ENCODE data around the gene PLEKHM3.
"Not testable (repeated sequence)": the region's sequence is repeated elsewhere in the genome, so short reads cannot be mapped to it uniquely, and the experiment has no call there.

The PLEKHM3 gene

GRCh38 chr2:207925601-207926000, 99.7 kb downstream of the PLEKHM3 start:
- no peak for DNase-seq (ENCODE audit: low spot score)

- DNase-seq (ENCODE audit: low spot score): no peak
Measured at GRCh38 chr2:207921606-207922005, 103.7 kb downstream of the PLEKHM3 start.

DNA sequence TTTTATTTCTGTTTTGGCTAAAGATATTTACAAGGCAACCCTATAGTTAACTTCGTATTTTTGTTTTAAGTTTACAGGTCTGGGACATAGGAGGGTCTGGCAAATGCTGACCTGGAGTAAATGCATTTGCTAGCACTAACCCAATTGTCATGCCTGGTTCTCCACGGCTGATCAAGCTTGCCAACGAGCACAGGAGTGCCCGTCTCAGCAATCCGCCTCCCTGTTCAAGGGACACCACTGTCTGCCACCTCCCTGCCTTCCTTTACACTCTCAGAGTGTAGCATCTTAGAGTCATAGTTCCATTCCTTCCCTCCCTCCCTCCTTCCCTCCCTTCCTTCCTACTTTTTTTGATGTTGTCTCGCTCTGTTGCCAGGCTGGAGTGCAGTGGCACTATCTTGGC, 104.6 kb downstream of the PLEKHM3 start:
- no peak for DNase-seq (ENCODE audit: low spot score)

DNA sequence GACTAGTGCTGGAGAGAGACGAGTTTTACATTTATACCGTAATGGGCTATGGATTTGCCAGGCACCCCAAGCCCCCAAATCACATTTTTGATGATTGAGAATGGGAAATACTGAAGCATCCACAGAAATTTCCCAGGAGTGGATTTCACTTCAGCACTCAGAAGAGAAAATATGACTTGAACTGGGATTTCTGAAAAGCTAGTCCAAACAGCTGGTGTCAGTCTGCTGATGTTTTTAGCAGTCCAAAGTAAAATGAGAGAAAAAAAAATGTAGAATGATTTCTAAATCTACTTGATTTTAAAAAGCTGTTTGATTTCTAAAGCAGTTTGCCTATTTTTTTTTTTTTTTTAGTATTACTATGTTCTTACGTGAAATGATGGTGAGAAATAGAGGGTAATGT, 105.0 kb downstream of the PLEKHM3 start:
- DNase-seq (ENCODE audit: low spot score): no peak

- no peak for DNase-seq (ENCODE audit: low spot score)
Measured at GRCh38 chr2:207919164-207919919, 106.0 kb downstream of the PLEKHM3 start.

DNA sequence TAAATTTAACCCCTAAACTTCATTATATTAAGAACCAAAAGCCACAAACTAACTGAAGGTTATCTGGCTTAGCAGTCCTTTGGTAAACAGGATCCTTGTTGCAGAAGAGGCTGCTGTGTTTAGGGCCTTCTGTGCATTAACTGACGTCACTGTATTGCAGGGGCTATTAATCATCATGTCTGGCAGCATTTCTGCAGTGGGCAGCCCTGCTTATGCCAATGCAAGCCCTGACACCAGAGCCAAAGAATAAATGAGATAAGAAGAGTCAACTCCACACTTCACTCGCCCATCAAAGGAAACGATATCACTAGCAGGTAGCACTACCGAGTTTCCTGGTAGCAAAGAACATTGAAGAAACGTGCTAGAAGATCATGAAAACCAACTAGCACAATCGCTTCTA, 110.6 kb downstream of the PLEKHM3 start:
- no peak for DNase-seq (ENCODE audit: low spot score)

GRCh38 chr2:207913772-207914358, 111.5 kb downstream of the PLEKHM3 start:
- DNase-seq (ENCODE audit: low spot score): no peak

DNA sequence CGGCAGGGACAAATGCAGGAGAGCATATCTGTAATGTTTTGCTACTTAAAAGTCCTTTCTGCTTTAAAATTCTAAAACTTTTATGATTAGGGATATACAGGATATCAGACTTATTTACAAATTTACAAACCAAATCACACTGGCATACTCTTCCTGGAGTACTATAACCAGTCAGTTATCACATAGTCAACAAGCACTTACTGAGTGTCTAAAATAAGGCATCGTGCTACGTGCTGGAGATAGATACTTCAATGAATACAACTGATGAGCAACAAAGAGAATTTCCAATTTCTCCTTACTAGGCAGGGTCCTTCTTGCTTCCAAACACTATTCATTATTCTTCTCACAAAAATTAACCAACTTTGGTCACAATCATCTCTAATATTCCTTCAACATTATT, 113.5 kb downstream of the PLEKHM3 start:
- no peak for DNase-seq (ENCODE audit: low spot score)

DNA sequence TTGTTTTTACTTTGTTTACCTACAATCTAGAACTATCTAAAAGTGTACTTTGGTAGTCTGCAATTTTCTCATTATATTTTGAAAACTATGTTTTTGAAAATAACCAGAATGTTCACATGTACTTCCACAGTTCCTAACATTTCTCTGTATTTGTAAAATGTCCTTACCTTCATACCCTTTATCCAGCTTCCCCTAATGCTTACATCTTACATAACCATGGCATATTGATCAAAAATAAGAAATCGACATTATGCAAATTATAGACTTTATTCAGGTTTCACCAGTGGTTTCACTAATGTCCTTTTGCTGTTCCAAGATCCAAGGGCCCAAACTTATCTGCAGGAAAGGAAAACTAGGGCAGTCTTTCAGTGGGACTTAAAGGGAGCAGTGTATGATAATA, 114.1 kb downstream of the PLEKHM3 start:
- no peak for DNase-seq (ENCODE audit: low spot score)

- not testable (repeated sequence) for DNase-seq (ENCODE audit: low spot score)
Measured at GRCh38 chr2:207906495-207906894, 118.8 kb downstream of the PLEKHM3 start.

GRCh38 chr2:207905546-207905945, 119.8 kb downstream of the PLEKHM3 start:
- no peak for DNase-seq (ENCODE audit: low spot score)

GRCh38 chr2:207903236-207903635, 122.1 kb downstream of the PLEKHM3 start:
- DNase-seq (ENCODE audit: low spot score): no peak

- DNase-seq (ENCODE audit: low spot score): no peak
Measured at GRCh38 chr2:207902821-207903220, 122.5 kb downstream of the PLEKHM3 start.

DNA sequence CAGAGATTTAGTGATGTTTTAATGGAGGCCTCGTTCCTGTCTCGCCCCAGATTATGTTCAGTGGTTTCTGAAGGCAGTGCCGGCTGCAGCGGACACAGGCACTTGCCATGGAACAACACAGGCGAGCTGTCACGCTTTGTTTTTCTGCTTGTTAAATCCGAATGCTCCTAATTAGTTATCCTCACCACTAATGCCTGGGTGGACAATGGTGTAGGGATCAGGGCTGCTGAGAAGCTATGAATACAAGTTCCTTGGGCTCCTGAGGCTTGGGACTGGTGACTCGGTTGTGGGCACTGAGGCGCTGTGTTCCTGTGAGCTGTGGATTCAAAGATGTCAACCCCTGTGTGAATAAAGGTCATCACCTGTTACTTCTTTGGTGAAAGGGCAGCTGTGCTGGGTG, 123.5 kb downstream of the PLEKHM3 start:
- no peak for DNase-seq (ENCODE audit: low spot score)

DNA sequence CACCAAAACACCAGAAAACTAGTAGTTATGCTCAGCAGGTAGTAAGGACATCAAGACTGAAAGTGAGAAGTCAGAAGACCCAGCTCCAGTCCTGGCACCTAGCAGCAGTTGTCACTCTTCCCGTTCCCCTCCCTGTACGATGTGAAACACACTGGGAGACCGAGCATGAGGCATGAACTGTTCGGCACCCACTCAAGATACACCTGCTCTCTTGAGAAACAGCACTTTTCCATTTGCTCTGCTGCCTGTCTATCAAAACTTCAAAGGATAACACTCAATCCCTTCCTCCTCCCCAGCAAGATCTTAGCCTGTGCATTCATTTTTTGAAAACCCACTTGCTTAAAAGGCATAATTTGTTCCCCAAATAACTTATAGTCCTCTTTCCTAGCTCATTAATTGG, 123.9 kb downstream of the PLEKHM3 start:
- no peak for DNase-seq (ENCODE audit: low spot score)

DNA sequence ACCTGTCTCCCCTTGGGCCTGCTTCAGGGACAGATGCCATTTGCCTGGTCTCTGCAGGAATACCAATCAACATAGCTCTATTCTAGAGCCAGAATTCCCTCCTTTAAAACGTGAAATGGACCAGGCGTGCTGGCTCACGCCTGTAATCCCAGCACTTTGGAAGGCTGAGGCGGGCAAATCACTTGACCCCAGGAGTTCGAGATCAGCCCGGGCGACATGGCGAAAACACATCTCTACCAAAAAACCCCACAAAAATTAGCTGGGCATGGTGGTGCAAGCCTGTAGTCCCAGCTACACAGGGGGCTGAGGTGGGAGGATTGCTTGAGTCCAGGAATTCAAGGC, 127.0 kb downstream of the PLEKHM3 start:
- no peak for DNase-seq (ENCODE audit: low spot score)

GRCh38 chr2:207897541-207898353, 127.6 kb downstream of the PLEKHM3 start:
- no peak for DNase-seq (ENCODE audit: low spot score)

- DNase-seq (ENCODE audit: low spot score): no peak
Measured at GRCh38 chr2:207896525-207897285, 128.6 kb downstream of the PLEKHM3 start.

- DNase-seq (ENCODE audit: low spot score): no peak
Measured at GRCh38 chr2:207895274-207895860, 130.0 kb downstream of the PLEKHM3 start.

GRCh38 chr2:207892716-207893402, 132.5 kb downstream of the PLEKHM3 start:
- no peak for DNase-seq (ENCODE audit: low spot score)

GRCh38 chr2:207891086-207891844, 134.1 kb downstream of the PLEKHM3 start:
- DNase-seq (ENCODE audit: low spot score): no peak
